HepG2 (cell line): ENCODE results near the gene KLF6. TPM values are rescaled to one million over a fixed set of nuclear protein-coding genes. Genes with fewer than 3 reads are reported as not detected.

Experiments
- BORCS8-MEF2B ChIP-seq: sonication (generic); formaldehyde crosslinking; IDR thresholded peaks from 2 replicates; pipeline ENCODE4 v1.8.0; 2022; ENCODE audit warnings: mild to moderate bottlenecking, missing genetic modification reagents
- CBX5 ChIP-seq: sonication (generic); formaldehyde crosslinking; IDR thresholded peaks from 2 replicates; pipeline ENCODE4 v1.4.0; 2020; ENCODE audit warnings: missing genetic modification reagents, borderline replicate concordance
- DMAP1 ChIP-seq: IDR thresholded peaks from 2 replicates; pipeline ENCODE4 v1.6.1; 2016
- ETV6 ChIP-seq: sonication (generic); formaldehyde crosslinking; conservative IDR thresholded peaks from 2 replicates; pipeline ENCODE4 v1.4.0; 2020; ENCODE audit warnings: missing genetic modification reagents
- FOXP4 ChIP-seq: sonication (generic); formaldehyde crosslinking; IDR thresholded peaks from 2 replicates; pipeline ENCODE4 v1.4.0; 2020; ENCODE audit warnings: missing genetic modification reagents
- HDAC1 ChIP-seq: sonication (generic); formaldehyde crosslinking; IDR thresholded peaks from 2 replicates; pipeline ENCODE4 v1.5.1; 2020; ENCODE audit warnings: mild to moderate bottlenecking, missing genetic modification reagents
- HIVEP1 ChIP-seq: sonication (generic); formaldehyde crosslinking; IDR thresholded peaks from 2 replicates; pipeline ENCODE4 v1.4.0; 2020; ENCODE audit warnings: mild to moderate bottlenecking, missing genetic modification reagents
- HOXA7 ChIP-seq: sonication (generic); formaldehyde crosslinking; IDR thresholded peaks from 2 replicates; pipeline ENCODE4 v1.8.1; 2022; ENCODE audit warnings: mild to moderate bottlenecking, missing genetic modification reagents, moderate library complexity
- KAT8 ChIP-seq: IDR thresholded peaks from 2 replicates; pipeline ENCODE4 v1.6.1; 2016; ENCODE audit warnings: missing genetic modification reagents, missing compliant biosample characterization
- KDM4B ChIP-seq: sonication (generic); formaldehyde crosslinking; IDR thresholded peaks from 2 replicates; pipeline ENCODE4 v1.4.0; 2020; ENCODE audit warnings: missing genetic modification reagents
- NR1H2 ChIP-seq: sonication (generic); formaldehyde crosslinking; IDR thresholded peaks from 2 replicates; pipeline ENCODE4 v1.8.1; 2022; ENCODE audit warnings: low read depth, missing genetic modification reagents, borderline replicate concordance
- PATZ1 ChIP-seq: sonication (generic); formaldehyde crosslinking; IDR thresholded peaks from 2 replicates; pipeline ENCODE4 v1.4.0; 2020; ENCODE audit warnings: missing genetic modification reagents
- RBM39 ChIP-seq: fragments of 200-400 bp; formaldehyde crosslinking; IDR thresholded peaks from one replicate; pipeline ENCODE4 v1.6.1; 2018; ENCODE audit warnings: antibody characterized with exemption, mild to moderate bottlenecking, low read depth, low read length; ENCODE audit not compliant: poor library complexity, severe bottlenecking
- SOX5 ChIP-seq: IDR thresholded peaks from 2 replicates; pipeline ENCODE4 v1.6.1; 2016; ENCODE audit warnings: borderline replicate concordance
- ZBTB1 ChIP-seq: sonication (generic); formaldehyde crosslinking; IDR thresholded peaks from 2 replicates; pipeline ENCODE4 v1.4.0; 2020; ENCODE audit warnings: missing genetic modification reagents, borderline replicate concordance
- ZFP41 ChIP-seq: sonication (generic); formaldehyde crosslinking; IDR thresholded peaks from 2 replicates; pipeline ENCODE4 v1.4.0; 2020; ENCODE audit warnings: mild to moderate bottlenecking, missing genetic modification reagents, borderline replicate concordance
- ZFY ChIP-seq: sonication (generic); formaldehyde crosslinking; IDR thresholded peaks from 2 replicates; pipeline ENCODE4 v1.4.0; 2020; ENCODE audit warnings: missing genetic modification reagents
- ZNF230 ChIP-seq: sonication (generic); formaldehyde crosslinking; IDR thresholded peaks from 2 replicates; pipeline ENCODE4 v1.4.0; 2020; ENCODE audit warnings: mild to moderate bottlenecking, missing genetic modification reagents
- ZNF3 ChIP-seq: IDR thresholded peaks from 2 replicates; pipeline ENCODE4 v1.7.0; 2017; ENCODE audit warnings: inconsistent platforms
- ZNF432 ChIP-seq: sonication (generic); formaldehyde crosslinking; IDR thresholded peaks from 2 replicates; pipeline ENCODE4 v1.5.0; 2020; ENCODE audit warnings: missing genetic modification reagents, mild to moderate bottlenecking, borderline replicate concordance
- ZNF577 ChIP-seq: sonication (generic); formaldehyde crosslinking; IDR thresholded peaks from 2 replicates; pipeline ENCODE4 v1.4.0; 2020; ENCODE audit warnings: mild to moderate bottlenecking, low read depth, missing genetic modification reagents, borderline replicate concordance
- ZNF691 ChIP-seq: sonication (generic); formaldehyde crosslinking; IDR thresholded peaks from 2 replicates; pipeline ENCODE4 v1.4.0; 2020; ENCODE audit warnings: missing genetic modification reagents, low read depth, mild to moderate bottlenecking, borderline replicate concordance
- ZNF780A ChIP-seq: sonication (generic); formaldehyde crosslinking; IDR thresholded peaks from 2 replicates; pipeline ENCODE4 v1.8.0; 2022; ENCODE audit warnings: mild to moderate bottlenecking, missing genetic modification reagents, moderate library complexity
- ZUFSP ChIP-seq: sonication (generic); formaldehyde crosslinking; IDR thresholded peaks from 2 replicates; pipeline ENCODE4 v1.9.0; 2021; ENCODE audit warnings: missing genetic modification reagents, mild to moderate bottlenecking, borderline replicate concordance
- polyA plus RNA-seq, 8 experiments: library from polyadenylated mRNA; depleted of rRNA in 3 of 8; stranded (reverse) in 7 of 8; unstranded in 1 of 8; fragments of >200 nt; fragmentation: Illumina TruSeq in 4 of 8; extraction: Trizol in 4 of 8; gene quantifications; 2 replicates each; pipeline versions ENCODE4 v1.2.1 to v1.2.3, GENCODE V29; 2011 to 2016; ENCODE audit warnings: low read depth in 4 of 8, missing spikeins in 1 of 8, mixed read lengths in 1 of 8; ENCODE audit not compliant: insufficient read depth in 1 of 8
- total RNA-seq, 5 experiments: library from RNA; depleted of rRNA; stranded (reverse); fragments of >200 nt; fragmentation: Illumina TruSeq; extraction: Trizol; gene quantifications; 2 replicates each; pipeline ENCODE4 v1.2.3, GENCODE V29; 2016; ENCODE audit warnings: low read depth in 1 of 5

The KLF6 gene
- total and polyA plus RNA-seq, 2 of the 13 experiments (the other 11 are each of a cell fraction or from before 2014, with no cell fraction given) = 27.0 to 71.9 TPM

- TF ChIP-seq FOXP4 (CRISPR knock-in tag) (peak; percentile 49), ZNF3 (CRISPR knock-in tag) (no peak), PATZ1 (peak; percentile 58; the same call in 1 of the 2 replicates), ZFP41 (CRISPR knock-in tag) (no peak), ZFY (no peak), KDM4B (CRISPR knock-in tag) (0 out of 2 replicates have a peak, but pooled peaks have one; percentile 58), ZNF577 (no peak), KAT8 (CRISPR knock-in tag) (0 out of 2 replicates have a peak, but pooled peaks have one; percentile 11), CBX5 (CRISPR knock-in tag) (0 out of 2 replicates have a peak, but pooled peaks have one; percentile 38), ZUFSP (CRISPR knock-in tag) (no peak), ZNF691 (CRISPR knock-in tag) (no peak), SOX5 (CRISPR knock-in tag) (peak; percentile 37; the same call in 1 of the 2 replicates), ZBTB1 (CRISPR knock-in tag) (no peak), BORCS8-MEF2B (CRISPR knock-in tag) (peak; percentile 53; the same call in 1 of the 2 replicates), ZNF230 (CRISPR knock-in tag) (no peak), ZNF780A (CRISPR knock-in tag) (no peak), HIVEP1 (CRISPR knock-in tag) (no peak), HOXA7 (CRISPR knock-in tag) (no peak), RBM39 (no peak), ETV6 (CRISPR knock-in tag) (peak; percentile 33; the same call in 1 of the 2 replicates), ZNF432 (no peak), NR1H2 (CRISPR knock-in tag) (no peak), HDAC1 (CRISPR knock-in tag) (peak; percentile 38; the same call in 1 of the 2 replicates), DMAP1 (CRISPR knock-in tag) (peak; percentile 65)
Observed at GRCh38 chr10:3783682-3784432, 1.2 kb downstream of the KLF6 start (continued).
